ENCODE results near the gene NAA38. TPM values are rescaled to one million over a fixed set of nuclear protein-coding genes. Genes with fewer than 3 reads are reported as not detected.

NAA38 gene
- total RNA-seq, 2 experiments from 2014 or later, result 15.4 to 16.3 TPM

DNA sequence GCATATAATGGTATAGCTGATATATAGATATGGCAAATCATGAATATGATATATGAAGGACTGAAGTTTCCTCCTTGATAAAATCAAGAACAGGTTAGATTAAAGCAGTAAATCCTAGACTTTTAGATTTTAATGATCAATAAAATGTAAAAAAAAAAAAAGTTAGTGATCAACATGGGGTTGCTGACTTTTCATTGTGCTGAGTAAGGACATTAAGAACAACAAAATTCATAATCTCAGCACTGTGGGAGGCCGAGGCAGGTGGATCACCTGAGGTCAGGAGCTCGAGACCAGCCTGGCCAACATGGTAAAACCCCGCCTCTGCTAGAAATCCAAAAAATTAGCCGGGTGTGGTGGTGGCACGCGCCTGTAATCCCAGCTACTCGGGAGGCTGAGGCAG is 20.9 kb upstream of the NAA38 start:
- Histone ChIP-seq H3K4me1 (ENCODE audit: insufficient read depth, low read length) (peaks cover 33% of the 10 kb centered on the region), H3K4me3 (ENCODE audit: low read length) (no peak overlapping the region), H3K9me3 (ENCODE audit: control insufficient read depth in 1 of 2, insufficient read depth in 1 of 2, low read length in 2 of 2) (no peaks in the 10 kb centered on the region), H3K27me3 (ENCODE audit: control insufficient read depth in 1 of 2, insufficient read depth in 2 of 2, low read length in 2 of 2) (no peaks in the 10 kb centered on the region), H3K36me3 (ENCODE audit: insufficient read depth, low read length) (peaks cover 26% of the 10 kb centered on the region), H3K27ac (ENCODE audit: low read depth in 1 of 2, low read length in 2 of 2) (no peak overlapping the region)
- ChIA-PET CTCF (interaction anchor here (0.9 to 1.6 kb wide), 2 partner anchors 11 to 35 kb away, joined by 3 to 4 read pairs; no protein-coding TSS in a partner anchor), POLR2A (interaction anchor here (1.2 kb wide), 1 partner anchor 9 kb away, joined by 3 read pairs; no protein-coding TSS in a partner anchor)
- TF ChIP-seq, protein P1, sequence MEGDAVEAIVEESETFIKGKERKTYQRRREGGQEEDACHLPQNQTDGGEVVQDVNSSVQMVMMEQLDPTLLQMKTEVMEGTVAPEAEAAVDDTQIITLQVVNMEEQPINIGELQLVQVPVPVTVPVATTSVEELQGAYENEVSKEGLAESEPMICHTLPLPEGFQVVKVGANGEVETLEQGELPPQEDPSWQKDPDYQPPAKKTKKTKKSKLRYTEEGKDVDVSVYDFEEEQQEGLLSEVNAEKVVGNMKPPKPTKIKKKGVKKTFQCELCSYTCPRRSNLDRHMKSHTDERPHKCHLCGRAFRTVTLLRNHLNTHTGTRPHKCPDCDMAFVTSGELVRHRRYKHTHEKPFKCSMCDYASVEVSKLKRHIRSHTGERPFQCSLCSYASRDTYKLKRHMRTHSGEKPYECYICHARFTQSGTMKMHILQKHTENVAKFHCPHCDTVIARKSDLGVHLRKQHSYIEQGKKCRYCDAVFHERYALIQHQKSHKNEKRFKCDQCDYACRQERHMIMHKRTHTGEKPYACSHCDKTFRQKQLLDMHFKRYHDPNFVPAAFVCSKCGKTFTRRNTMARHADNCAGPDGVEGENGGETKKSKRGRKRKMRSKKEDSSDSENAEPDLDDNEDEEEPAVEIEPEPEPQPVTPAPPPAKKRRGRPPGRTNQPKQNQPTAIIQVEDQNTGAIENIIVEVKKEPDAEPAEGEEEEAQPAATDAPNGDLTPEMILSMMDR (IDR thresholded peaks at IDR 0.05), result no peak
- Mint-ChIP-seq H3K4me3 (no peak overlapping the region), H3K9me3 (no peaks in the 10 kb centered on the region), H3K36me3 (ENCODE audit: low read depth) (peaks cover 23% of the 10 kb centered on the region), H3K27ac (no peak overlapping the region), H3K27me3 (no peaks in the 10 kb centered on the region), H3K4me1 (ENCODE audit: low read depth) (peaks cover 9% of the 10 kb centered on the region)
- no peak for DNase-seq
- intact Hi-C loops (cut with DNase I, micrococcal nuclease), result no loop called here
- no peak for ATAC-seq (ENCODE audit: poor library complexity)

GRCh38 chr17:7875804-7876370 is 18.5 kb upstream of the NAA38 start:
- H3K4me1 Mint-ChIP-seq (ENCODE audit: low read depth), result peaks cover 17% of the 10 kb centered on the region
- DNase-seq (no peak), ATAC-seq (ENCODE audit: poor library complexity) (no peak)
- intact Hi-C loops (cut with DNase I, micrococcal nuclease), result no loop called here
- no peaks in the 10 kb centered on the region for H3K27me3 Mint-ChIP-seq
- no peaks in the 10 kb centered on the region for H3K9me3 ChIP-seq (ENCODE audit: control insufficient read depth in 1 of 2, insufficient read depth in 1 of 2, low read length in 2 of 2)
- H3K27ac Mint-ChIP-seq, result no peak overlapping the region
- H3K9me3 Mint-ChIP-seq, result no peaks in the 10 kb centered on the region
- H3K4me1 ChIP-seq (ENCODE audit: insufficient read depth, low read length), result peaks cover 11% of the 10 kb centered on the region
- H3K4me3 ChIP-seq (ENCODE audit: low read length), result no peak overlapping the region
- peaks cover 26% of the 10 kb centered on the region for H3K36me3 ChIP-seq (ENCODE audit: insufficient read depth, low read length)
- H3K36me3 Mint-ChIP-seq (ENCODE audit: low read depth), result peaks cover 30% of the 10 kb centered on the region
- ChIA-PET POLR2A (interaction anchor here (1.5 kb wide), 1 partner anchor 12 kb away, joined by 4 read pairs; no protein-coding TSS in a partner anchor), CTCF (interaction anchor here (1.5 kb wide), 1 partner anchor 115 kb away, joined by 3 read pairs; no protein-coding TSS in a partner anchor)
- no peak overlapping the region for H3K27ac ChIP-seq (ENCODE audit: low read depth in 1 of 2, low read length in 2 of 2)
- no peak overlapping the region for H3K4me3 Mint-ChIP-seq
- H3K27me3 ChIP-seq (ENCODE audit: control insufficient read depth in 1 of 2, insufficient read depth in 2 of 2, low read length in 2 of 2), result no peaks in the 10 kb centered on the region
- TF ChIP-seq, protein P1 (IDR thresholded peaks at IDR 0.05), result no peak

GRCh38 chr17:7873051-7873450 is 15.7 kb upstream of the NAA38 start:
- POLR2A ChIA-PET, result interaction anchor here (0.9 kb wide), 1 partner anchor 16 kb away, joined by 3 read pairs; the partner anchor contains the start of genes CYB5D1 and NAA38
- peaks cover 28% of the 10 kb centered on the region for H3K4me1 Mint-ChIP-seq (ENCODE audit: low read depth)
- intact Hi-C loops (cut with DNase I, micrococcal nuclease), result no loop called here
- H3K36me3 ChIP-seq (ENCODE audit: insufficient read depth, low read length), result peaks cover 9% of the 10 kb centered on the region
- peaks cover 12% of the 10 kb centered on the region for H3K4me1 ChIP-seq (ENCODE audit: insufficient read depth, low read length)
- TF ChIP-seq, protein P1 (IDR thresholded peaks at IDR 0.05), result no peak
- CTCF ChIA-PET, result interaction anchor here (1.7 kb wide), 1 partner anchor 11 kb away, joined by 11 read pairs; no protein-coding TSS in a partner anchor
- H3K9me3 Mint-ChIP-seq, result no peaks in the 10 kb centered on the region
- H3K27me3 ChIP-seq (ENCODE audit: control insufficient read depth in 1 of 2, insufficient read depth in 2 of 2, low read length in 2 of 2), result no peaks in the 10 kb centered on the region
- no peak overlapping the region for H3K27ac Mint-ChIP-seq
- DNase-seq (no peak), ATAC-seq (ENCODE audit: poor library complexity) (no peak)
- H3K27ac ChIP-seq (ENCODE audit: low read depth in 1 of 2, low read length in 2 of 2), result no peak overlapping the region
- H3K9me3 ChIP-seq (ENCODE audit: control insufficient read depth in 1 of 2, insufficient read depth in 1 of 2, low read length in 2 of 2), result no peaks in the 10 kb centered on the region
- no peaks in the 10 kb centered on the region for H3K27me3 Mint-ChIP-seq
- H3K36me3 Mint-ChIP-seq (ENCODE audit: low read depth), result peaks cover 30% of the 10 kb centered on the region
- no peak overlapping the region for H3K4me3 Mint-ChIP-seq
- no peak overlapping the region for H3K4me3 ChIP-seq (ENCODE audit: low read length)

All from CD4-positive, alpha-beta T cell (primary cell).